ENCODE measurements around the gene KCNE1.

The KCNE1 gene

GRCh38 chr21:34526241-34526617, 14.2 kb upstream of the KCNE1 start:
- H3K36me3 ChIP-seq (ENCODE audit: insufficient read depth, low read length): no peaks in the 10 kb centered on the region
- peak overlapping the region; percentile 44 for H3K9ac ChIP-seq (ENCODE audit: low read depth, low read length)
- peaks cover 34% of the 10 kb centered on the region for H3K4me1 ChIP-seq (ENCODE audit: insufficient read depth, low read length)
- H3K9me3 ChIP-seq (ENCODE audit: control insufficient read depth, insufficient read depth, low read length): no peaks in the 10 kb centered on the region; the same call in 1 of the 2 replicates

- Histone ChIP-seq H3K36me3 (ENCODE audit: insufficient read depth, low read length) (no peaks in the 10 kb centered on the region), H3K9ac (ENCODE audit: low read depth, low read length) (peak overlapping the region; percentile 9; the same call in 1 of the 2 replicates), H3K4me1 (ENCODE audit: insufficient read depth, low read length) (peaks cover 34% of the 10 kb centered on the region), H3K9me3 (ENCODE audit: control insufficient read depth, insufficient read depth, low read length) (no peaks in the 10 kb centered on the region; the same call in 1 of the 2 replicates)
Measured at GRCh38 chr21:34524646-34525601, 12.9 kb upstream of the KCNE1 start.

DNA sequence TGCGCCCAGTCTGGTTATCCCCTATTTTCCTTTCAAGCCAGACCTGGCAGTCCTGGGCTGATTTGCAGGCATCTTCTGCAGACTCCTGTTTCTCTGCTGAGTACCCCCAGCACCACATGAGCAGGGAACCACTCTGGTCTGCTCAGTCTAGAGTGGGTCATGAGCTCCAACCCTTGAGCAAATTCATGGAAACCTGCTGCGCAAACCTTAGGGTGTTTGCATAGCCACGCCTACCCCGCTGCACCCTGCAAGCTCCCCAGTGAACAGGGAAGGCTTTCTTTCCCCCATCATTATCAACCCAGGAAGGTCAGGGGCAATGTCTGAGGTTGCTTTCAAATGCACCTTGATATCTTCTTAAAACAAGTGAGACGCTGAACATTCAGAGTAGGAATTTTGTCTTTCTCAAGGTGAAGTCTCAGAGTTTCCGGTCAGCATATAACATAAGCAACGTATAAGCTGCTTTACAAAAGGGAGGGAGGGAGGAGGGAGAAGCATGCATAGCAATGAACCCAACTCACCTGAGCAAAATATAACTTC, 11.1 kb upstream of the KCNE1 start:
- H3K36me3 ChIP-seq (ENCODE audit: insufficient read depth, low read length): no peaks in the 10 kb centered on the region
- peaks cover 34% of the 10 kb centered on the region for H3K4me1 ChIP-seq (ENCODE audit: insufficient read depth, low read length)
- no peak overlapping the region for H3K9ac ChIP-seq (ENCODE audit: low read depth, low read length)
- no peaks in the 10 kb centered on the region; the same call in 1 of the 2 replicates for H3K9me3 ChIP-seq (ENCODE audit: control insufficient read depth, insufficient read depth, low read length)

GRCh38 chr21:34522284-34522683, 10.3 kb upstream of the KCNE1 start:
- H3K36me3 ChIP-seq (ENCODE audit: insufficient read depth, low read length): no peaks in the 10 kb centered on the region
- no peaks in the 10 kb centered on the region; the same call in 1 of the 2 replicates for H3K9me3 ChIP-seq (ENCODE audit: control insufficient read depth, insufficient read depth, low read length)
- peaks cover 34% of the 10 kb centered on the region for H3K4me1 ChIP-seq (ENCODE audit: insufficient read depth, low read length)
- no peak overlapping the region for H3K9ac ChIP-seq (ENCODE audit: low read depth, low read length)

GRCh38 chr21:34521561-34521960, 9.6 kb upstream of the KCNE1 start:
- peaks cover 28% of the 10 kb centered on the region for H3K4me1 ChIP-seq (ENCODE audit: insufficient read depth, low read length)
- H3K9ac ChIP-seq (ENCODE audit: low read depth, low read length): no peak overlapping the region
- no peaks in the 10 kb centered on the region for H3K36me3 ChIP-seq (ENCODE audit: insufficient read depth, low read length)

DNA sequence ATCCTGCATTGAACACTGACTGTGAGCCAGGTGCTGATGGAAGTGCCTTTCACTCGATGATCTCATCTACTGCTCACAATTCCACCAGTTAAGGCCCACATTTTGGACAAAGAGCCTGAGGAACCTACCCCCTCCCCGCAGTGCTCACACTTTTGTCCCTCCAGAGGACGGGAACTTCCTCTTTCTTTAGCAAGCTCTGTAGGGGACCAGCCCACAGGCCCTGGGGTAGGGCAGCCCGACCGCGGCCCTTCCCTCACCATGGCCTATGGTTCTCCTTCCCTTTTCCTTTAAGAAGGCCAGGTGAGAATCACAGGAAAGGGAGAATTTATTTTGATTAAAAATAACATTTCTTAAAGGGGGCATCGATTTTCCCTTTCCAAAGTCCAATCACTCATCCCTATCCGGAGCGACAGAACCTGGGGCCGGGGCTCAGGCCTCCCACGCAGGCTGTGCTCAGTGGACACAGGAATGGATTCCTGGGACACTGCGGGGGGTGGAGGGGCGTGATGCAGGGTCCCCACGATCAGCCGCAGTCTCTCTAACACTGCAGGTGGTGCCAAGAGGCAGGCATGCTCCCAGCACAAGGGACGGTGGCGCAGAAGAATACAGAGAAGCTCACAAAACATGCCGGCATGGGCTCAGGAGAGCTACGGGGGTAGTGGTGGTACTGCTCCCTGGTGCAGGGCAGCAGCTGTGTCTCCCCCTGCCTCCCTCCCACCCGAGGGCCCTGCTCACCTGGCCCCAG, 8.9 kb upstream of the KCNE1 start:
- Histone ChIP-seq H3K9me3 (ENCODE audit: control insufficient read depth, insufficient read depth, low read length) (no peaks in the 10 kb centered on the region), H3K9ac (ENCODE audit: low read depth, low read length) (no peak overlapping the region), H3K4me1 (ENCODE audit: insufficient read depth, low read length) (peaks cover 27% of the 10 kb centered on the region), H3K36me3 (ENCODE audit: insufficient read depth, low read length) (no peaks in the 10 kb centered on the region)

More at GRCh38 chr21:34521561-34521960, 9.6 kb upstream of the KCNE1 start:
- H3K9me3 ChIP-seq (ENCODE audit: control insufficient read depth, insufficient read depth, low read length): no peaks in the 10 kb centered on the region

DNA sequence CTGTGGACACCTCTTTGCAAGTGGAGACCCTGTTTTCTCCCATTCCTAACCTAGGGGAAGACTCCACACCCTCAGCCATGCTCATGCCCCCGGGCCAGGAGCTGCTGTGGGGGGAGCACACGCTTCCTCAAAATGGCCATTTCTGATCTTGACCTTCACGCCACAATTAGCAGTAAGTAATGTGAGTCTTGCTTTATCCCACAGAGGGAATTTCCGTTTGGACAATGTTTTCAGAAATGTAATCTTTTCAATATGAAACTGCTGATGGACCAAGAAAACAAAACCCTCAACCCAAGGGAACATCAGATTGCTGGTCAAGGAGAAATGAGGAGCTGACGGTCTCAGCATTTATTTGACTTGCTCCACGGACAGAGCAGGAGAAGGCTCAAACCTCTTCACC, 8.3 kb upstream of the KCNE1 start:
- Histone ChIP-seq H3K9ac (ENCODE audit: low read depth, low read length) (no peak overlapping the region), H3K36me3 (ENCODE audit: insufficient read depth, low read length) (no peaks in the 10 kb centered on the region), H3K4me1 (ENCODE audit: insufficient read depth, low read length) (peaks cover 22% of the 10 kb centered on the region), H3K9me3 (ENCODE audit: control insufficient read depth, insufficient read depth, low read length) (no peaks in the 10 kb centered on the region)

DNA sequence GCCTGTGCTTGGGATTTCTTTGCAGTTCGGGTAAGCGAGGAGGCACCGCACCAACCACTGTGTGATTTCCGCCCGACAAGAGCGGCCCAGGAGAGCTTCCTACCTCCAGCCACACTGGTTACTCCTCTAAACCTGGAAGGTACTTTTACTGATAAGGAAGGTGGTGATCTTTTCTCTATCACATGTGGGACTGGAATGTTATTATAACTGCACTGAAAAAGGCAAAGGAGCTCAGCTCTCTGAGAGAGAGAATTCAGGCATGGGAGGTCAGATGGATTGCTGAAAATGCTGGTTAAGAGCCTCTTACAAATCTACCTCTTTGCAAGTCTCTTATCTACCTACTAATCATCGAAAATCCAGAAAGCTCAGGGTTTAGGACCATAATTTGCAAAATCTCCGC, 7.7 kb upstream of the KCNE1 start:
- Histone ChIP-seq H3K4me1 (ENCODE audit: insufficient read depth, low read length) (peaks cover 20% of the 10 kb centered on the region), H3K36me3 (ENCODE audit: insufficient read depth, low read length) (no peaks in the 10 kb centered on the region), H3K9ac (ENCODE audit: low read depth, low read length) (no peak overlapping the region), H3K9me3 (ENCODE audit: control insufficient read depth, insufficient read depth, low read length) (no peaks in the 10 kb centered on the region)

DNA sequence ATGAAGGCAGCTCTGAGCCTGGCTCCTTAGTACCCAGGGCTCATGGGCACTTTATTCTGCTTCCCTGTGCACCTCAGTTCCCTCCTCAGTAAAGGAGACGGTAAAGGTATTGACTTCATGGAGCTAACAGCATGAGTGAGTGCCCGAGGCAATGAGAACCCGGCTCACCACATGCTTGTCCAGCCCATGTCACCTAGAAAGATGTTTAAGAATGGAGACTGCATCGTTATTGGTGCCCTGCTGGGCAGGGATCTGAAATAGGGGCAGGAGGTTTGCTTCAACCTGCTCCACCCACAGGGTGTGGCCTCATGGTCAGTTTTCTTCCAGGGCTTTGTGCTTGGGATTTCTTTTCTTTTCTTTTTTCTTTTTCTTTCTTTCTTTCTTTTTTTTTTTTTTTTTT, 7.0 kb upstream of the KCNE1 start:
- H3K36me3 ChIP-seq (ENCODE audit: insufficient read depth, low read length): no peaks in the 10 kb centered on the region
- no peaks in the 10 kb centered on the region for H3K9me3 ChIP-seq (ENCODE audit: control insufficient read depth, insufficient read depth, low read length)

GRCh38 chr21:34518301-34518700, 6.3 kb upstream of the KCNE1 start:
- H3K4me1 ChIP-seq (ENCODE audit: insufficient read depth, low read length): peaks cover 12% of the 10 kb centered on the region
- H3K9me3 ChIP-seq (ENCODE audit: control insufficient read depth, insufficient read depth, low read length): no peaks in the 10 kb centered on the region
- H3K9ac ChIP-seq (ENCODE audit: low read depth, low read length): no peak overlapping the region
- H3K36me3 ChIP-seq (ENCODE audit: insufficient read depth, low read length): no peaks in the 10 kb centered on the region

More for the DNA sequence above, 7.0 kb upstream of the KCNE1 start:
- Histone ChIP-seq H3K4me1 (ENCODE audit: insufficient read depth, low read length) (peaks cover 16% of the 10 kb centered on the region), H3K9ac (ENCODE audit: low read depth, low read length) (no peak overlapping the region)

- no peaks in the 10 kb centered on the region for H3K36me3 ChIP-seq (ENCODE audit: insufficient read depth, low read length)
- no peaks in the 10 kb centered on the region for H3K9me3 ChIP-seq (ENCODE audit: control insufficient read depth, insufficient read depth, low read length)
- H3K4me1 ChIP-seq (ENCODE audit: insufficient read depth, low read length): peaks cover 6% of the 10 kb centered on the region
- H3K9ac ChIP-seq (ENCODE audit: low read depth, low read length): no peak overlapping the region
Measured at GRCh38 chr21:34517491-34518245, 5.7 kb upstream of the KCNE1 start.

DNA sequence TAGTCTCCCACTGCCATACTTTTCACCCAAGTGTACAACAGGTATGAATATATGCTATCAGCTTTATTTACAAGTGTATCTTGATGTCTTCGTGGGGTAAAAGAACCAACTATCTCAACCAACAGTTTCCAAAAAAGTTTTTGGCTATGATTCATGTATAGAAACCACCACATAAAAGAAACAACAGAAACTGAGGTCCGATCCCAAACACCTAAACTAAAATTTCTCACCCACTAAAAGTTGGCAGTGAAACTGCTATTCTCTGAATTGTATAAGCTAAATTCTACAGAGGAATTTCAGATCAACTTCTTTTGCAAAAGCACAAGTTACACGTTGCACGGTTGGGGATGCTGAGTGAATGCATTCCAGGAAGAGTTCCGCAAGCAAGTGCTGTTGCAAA, 5.0 kb upstream of the KCNE1 start:
- Histone ChIP-seq H3K9me3 (ENCODE audit: control insufficient read depth, insufficient read depth, low read length) (no peaks in the 10 kb centered on the region), H3K36me3 (ENCODE audit: insufficient read depth, low read length) (no peaks in the 10 kb centered on the region), H3K9ac (ENCODE audit: low read depth, low read length) (no peak overlapping the region), H3K4me1 (ENCODE audit: insufficient read depth, low read length) (peaks cover 4% of the 10 kb centered on the region; the same call in 1 of the 2 replicates)

DNA sequence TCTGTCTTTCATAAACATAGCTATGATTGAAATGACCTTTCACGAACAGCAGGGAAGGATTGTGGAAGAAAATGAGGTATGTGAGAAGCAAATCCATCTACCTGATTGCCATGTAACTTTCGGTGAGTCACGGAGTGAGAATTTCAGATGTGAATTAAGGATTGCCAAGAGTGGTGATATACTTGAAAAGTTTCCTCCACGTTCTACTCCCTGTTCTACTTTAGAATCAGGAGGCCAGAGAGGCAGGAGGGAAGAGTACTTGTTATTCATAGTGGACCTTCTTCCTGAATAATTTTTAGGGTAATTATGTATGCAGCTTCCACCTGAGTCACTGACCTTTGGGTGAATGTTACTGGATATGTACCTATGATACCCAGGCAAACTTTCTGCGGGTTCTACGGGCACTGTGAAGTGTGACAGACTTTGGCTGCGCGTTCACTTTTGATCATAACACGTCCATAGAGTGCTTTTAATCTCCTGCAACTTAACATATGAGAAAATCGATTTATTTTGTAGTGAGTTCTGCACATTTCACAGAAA, 2.6 kb upstream of the KCNE1 start:
- no peaks in the 10 kb centered on the region for H3K36me3 ChIP-seq (ENCODE audit: insufficient read depth, low read length)

More for the DNA sequence above, 2.6 kb upstream of the KCNE1 start:
- no peak overlapping the region for H3K9ac ChIP-seq (ENCODE audit: low read depth, low read length)
- H3K4me1 ChIP-seq (ENCODE audit: insufficient read depth, low read length): no peaks in the 10 kb centered on the region
- no peaks in the 10 kb centered on the region for H3K9me3 ChIP-seq (ENCODE audit: control insufficient read depth, insufficient read depth, low read length)

Data from ES-I3 (cell line).